IMR-90 (cell line): ENCODE data around the gene TRIM37.

Experiments used
- BHLHE40 ChIP-seq: fragments of 150-350 bp; IDR thresholded peaks from 2 replicates; pipeline ENCODE4 v1.6.1; 2016; ENCODE audit warnings: mild to moderate bottlenecking, low read depth, low read length
- CHD1 ChIP-seq: IDR thresholded peaks from 2 replicates; pipeline ENCODE4 v1.6.1; 2012; ENCODE audit warnings: low read depth, low read length, improper control_type of control experiment
- CTCF ChIP-seq: conservative IDR thresholded peaks from 2 replicates; pipeline ENCODE4 v1.5.1; 2012; ENCODE audit warnings: mild to moderate bottlenecking, low read depth, low read length, improper control_type of control experiment
- ELK1 ChIP-seq: fragments of 150-350 bp; IDR thresholded peaks from 2 replicates; pipeline ENCODE4 v1.6.1; 2016; ENCODE audit warnings: low read depth, mild to moderate bottlenecking, low read length, moderate library complexity, borderline replicate concordance
- NFE2L2 ChIP-seq: fragments of 150-350 bp; IDR thresholded peaks from 2 replicates; pipeline ENCODE4 v1.6.1; 2016; ENCODE audit warnings: low read depth, mild to moderate bottlenecking, low read length
- POLR2A ChIP-seq: IDR thresholded peaks from 2 replicates; pipeline ENCODE4 v1.6.1; 2012; ENCODE audit warnings: mild to moderate bottlenecking, low read depth, low read length
- RAD21 ChIP-seq: IDR thresholded peaks from 2 replicates; pipeline ENCODE4 v1.6.1; 2012; ENCODE audit warnings: low read length, improper control_type of control experiment
- RCOR1 ChIP-seq: IDR thresholded peaks from 2 replicates; pipeline ENCODE4 v1.6.1; 2012; ENCODE audit warnings: mild to moderate bottlenecking, low read length, improper control_type of control experiment; ENCODE audit not compliant: insufficient replicate concordance
- USF2 ChIP-seq: fragments of 150-350 bp; IDR thresholded peaks from 2 replicates; pipeline ENCODE4 v1.6.1; 2017; ENCODE audit warnings: mild to moderate bottlenecking, antibody characterized with exemption, low read length, low read depth

GRCh38 chr17:59030811-59031210 is 75.9 kb downstream of the TRIM37 start:
- TF ChIP-seq CTCF (no peak), POLR2A (no peak), CHD1 (no peak), RAD21 (no peak), USF2 (no peak), NFE2L2 (no peak), BHLHE40 (no peak), ELK1 (no peak), RCOR1 (no peak)
